ENCODE data around the gene BRI3. TPM values are rescaled to one million over a fixed set of nuclear protein-coding genes. Genes with fewer than 3 reads are reported as not detected.

The BRI3 gene
- total and polyA plus RNA-seq, 2 of the 8 experiments (the other 6 are each of a cell fraction or from before 2014, with no cell fraction given) = 77.5 to 93.4 TPM

DNA sequence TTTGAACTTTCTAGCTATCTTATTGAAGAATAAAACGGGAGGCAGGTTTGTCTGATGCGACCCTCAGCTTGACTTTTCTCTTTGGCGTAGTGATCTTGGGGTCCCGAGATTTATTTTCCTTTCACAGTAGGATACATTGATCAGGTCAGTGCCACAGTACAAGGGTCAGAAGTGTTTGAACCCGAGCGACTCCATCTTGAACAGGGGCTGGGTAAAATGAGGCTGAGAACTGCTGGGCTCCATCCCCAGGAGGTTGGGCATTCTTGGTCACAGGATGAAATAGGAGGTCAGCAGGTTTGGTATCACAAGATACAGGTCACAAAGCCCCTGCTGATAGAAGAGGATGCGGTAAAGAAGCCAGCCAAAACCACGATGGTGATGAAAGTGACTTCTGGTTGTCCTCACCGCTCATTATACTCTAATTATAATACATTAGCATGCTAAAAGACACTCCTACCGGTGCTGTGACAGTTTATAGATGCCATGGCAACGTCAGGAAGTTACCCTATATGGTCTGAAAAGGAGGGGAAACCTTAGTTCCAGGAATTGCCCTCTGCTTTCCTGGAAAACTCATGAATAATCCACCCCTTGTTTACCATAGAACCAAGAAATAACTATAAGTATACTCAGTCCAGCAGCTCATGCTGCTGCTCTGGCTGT is 26.4 kb upstream of the BRI3 start:
- H2BK20ac ChIP-seq (ENCODE audit: low read length) = no peak overlapping the region
- TF ChIP-seq, protein P1, sequence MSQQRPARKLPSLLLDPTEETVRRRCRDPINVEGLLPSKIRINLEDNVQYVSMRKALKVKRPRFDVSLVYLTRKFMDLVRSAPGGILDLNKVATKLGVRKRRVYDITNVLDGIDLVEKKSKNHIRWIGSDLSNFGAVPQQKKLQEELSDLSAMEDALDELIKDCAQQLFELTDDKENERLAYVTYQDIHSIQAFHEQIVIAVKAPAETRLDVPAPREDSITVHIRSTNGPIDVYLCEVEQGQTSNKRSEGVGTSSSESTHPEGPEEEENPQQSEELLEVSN (IDR thresholded peaks at IDR 0.05) = no peak
- TF ChIP-seq RBBP5 (IDR thresholded peaks at IDR 0.05; ENCODE audit: borderline replicate concordance, low read depth, low read length) (no peak), RAD21 (IDR thresholded peaks at IDR 0.05 in 1 of 2, conservative IDR thresholded peaks at IDR 0.05 in 1 of 2; ENCODE audit: low read depth in 2 of 2, low read length in 2 of 2) (no peak), CHD2 (IDR thresholded peaks at IDR 0.05; ENCODE audit: low read length) (no peak), SIX5 (IDR thresholded peaks at IDR 0.05; ENCODE audit: low read depth, low read length) (no peak), CTBP2 (IDR thresholded peaks at IDR 0.05; ENCODE audit: borderline replicate concordance, insufficient read depth, insufficient read length, low read length) (no peak), JUN (IDR thresholded peaks at IDR 0.05; ENCODE audit: low read depth, low read length) (no peak), SRF (IDR thresholded peaks at IDR 0.05; ENCODE audit: low read depth, low read length) (no peak), TEAD4 (IDR thresholded peaks at IDR 0.05; ENCODE audit: low read depth, low read length) (no peak), RFX5 (IDR thresholded peaks at IDR 0.05; ENCODE audit: borderline replicate concordance, low read depth, low read length) (no peak)
- TF ChIP-seq, protein P2, sequence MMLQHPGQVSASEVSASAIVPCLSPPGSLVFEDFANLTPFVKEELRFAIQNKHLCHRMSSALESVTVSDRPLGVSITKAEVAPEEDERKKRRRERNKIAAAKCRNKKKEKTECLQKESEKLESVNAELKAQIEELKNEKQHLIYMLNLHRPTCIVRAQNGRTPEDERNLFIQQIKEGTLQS (IDR thresholded peaks at IDR 0.05; ENCODE audit: insufficient read depth, low read depth, low read length) = no peak

More for the DNA sequence above, 26.4 kb upstream of the BRI3 start:
- no peak overlapping the region for H4K91ac ChIP-seq (replicated peaks; ENCODE audit: insufficient read length, low read length)
- no peak overlapping the region for H3K27ac ChIP-seq (ENCODE audit: low read depth, low read length)
- peaks cover 6% of the 10 kb centered on the region for H3K23me2 ChIP-seq (ENCODE audit: low read depth, low read length)
- no peak overlapping the region for H2BK15ac ChIP-seq (ENCODE audit: low read length)
- H4K8ac ChIP-seq (ENCODE audit: extremely low read depth, insufficient read depth, low read length) = no peak overlapping the region
- H3K23ac ChIP-seq (ENCODE audit: insufficient read length) = no peak overlapping the region
- peaks cover 0 to 14% (median 3%) of the 10 kb centered on the region in 4 experiments; a peak in 4 of 7 replicates for H3K4me1 ChIP-seq (replicated peaks in 1 of 4; ENCODE audit: control insufficient read depth in 3 of 4, insufficient read depth in 4 of 4, low read length in 3 of 4)
- ChIA-PET POLR2A (ENCODE audit: partially characterized antibody) (no interaction called here), CTCF (ENCODE audit: partially characterized antibody) (interaction anchor here (1.0 to 1.6 kb wide), 3 partner anchors 12 to 234 kb away, joined by 3 to 4 read pairs (median 3); no protein-coding TSS in a partner anchor)
- no peak overlapping the region for H3K56ac ChIP-seq (replicated peaks; ENCODE audit: insufficient read length, low read depth, low read length)
- no peak overlapping the region for H2AK5ac ChIP-seq (ENCODE audit: low read depth, low read length)
- peaks cover 0 to 2% (median 0%) of the 10 kb centered on the region in 4 experiments; a peak in 4 of 8 replicates for H3K36me3 ChIP-seq (ENCODE audit: control insufficient read depth in 2 of 4, insufficient read depth in 4 of 4, low read length in 3 of 4)
- peaks cover 0 to 4% of the 10 kb centered on the region in 2 experiments for H4K20me1 ChIP-seq (replicated peaks in 1 of 2; ENCODE audit: control insufficient read depth in 1 of 2, insufficient read depth in 2 of 2, low read length in 2 of 2)
- H3K79me2 ChIP-seq (ENCODE audit: control insufficient read depth in 1 of 2, insufficient read depth in 2 of 2, low read length in 2 of 2) = peaks cover 0 to 7% of the 10 kb centered on the region in 2 experiments; a peak in 1 of 4 replicates
- FAIRE-seq (no peak), DNase-seq (ENCODE audit: low read depth in 1 of 2, low spot score in 2 of 2) (no peak)
- no peak overlapping the region for H3K4me3 ChIP-seq (ENCODE audit: extremely low read depth in 1 of 4, insufficient read depth in 2 of 4, low read depth in 3 of 4, low read length in 4 of 4)
- H3K18ac ChIP-seq (ENCODE audit: extremely low read depth, low read length) = no peak overlapping the region
- WGBS, 2 experiments (ENCODE audit: extremely low coverage in 1 of 2, insufficient coverage in 1 of 2, insufficient read length in 1 of 2, insufficient replicate concordance in 2 of 2, low coverage in 1 of 2, low lambda C conversion rate in 2 of 2, missing lambda C conversion rate in 1 of 2) = 94% methylated on average over 11 of the region's 11 CpGs; no CpG with 5 or more reads in 1 of the 2 experiments
- no peak overlapping the region for H4K5ac ChIP-seq (ENCODE audit: insufficient read length, low read depth, low read length)
- H2BK5ac ChIP-seq (ENCODE audit: low read depth, low read length) = no peak overlapping the region
- H2BK12ac ChIP-seq (ENCODE audit: low read depth, low read length) = no peak overlapping the region
- H3K9me3 ChIP-seq (ENCODE audit: insufficient read depth in 2 of 2, low read depth in 1 of 2, low read length in 1 of 2) = no peaks in the 10 kb centered on the region
- no peak overlapping the region for H3K14ac ChIP-seq (ENCODE audit: insufficient read length)
- H3K27me3 ChIP-seq (replicated peaks in 1 of 4; ENCODE audit: control insufficient read depth in 3 of 4, extremely low read depth in 1 of 4, insufficient read depth in 3 of 4, low read length in 3 of 4) = no peaks in the 10 kb centered on the region
- no peaks in the 10 kb centered on the region; the same call in 1 of the 2 replicates for H3K79me1 ChIP-seq (ENCODE audit: low read depth, low read length)
- H3K4me2 ChIP-seq (ENCODE audit: insufficient read depth in 1 of 2, low read depth in 2 of 2, low read length in 2 of 2) = no peak overlapping the region
- H3K4ac ChIP-seq (replicated peaks; ENCODE audit: insufficient read length, low read depth, low read length) = no peak overlapping the region
- no peak overlapping the region for H2AFZ ChIP-seq (ENCODE audit: low read length)
- H2BK120ac ChIP-seq (replicated peaks; ENCODE audit: low read depth, low read length) = no peak overlapping the region
- H3K9ac ChIP-seq (replicated peaks in 1 of 4; ENCODE audit: extremely low read depth in 1 of 4, low read depth in 3 of 4, low read length in 3 of 4) = no peak overlapping the region
